HG03097 (cell line): ENCODE data around the gene CAST.

Experiments
- ATAC-seq: cut with Tn5 transposase; IDR thresholded peaks from one replicate; pipeline ENCODE4 v1.9.1; 2021; ENCODE audit not compliant: unreplicated experiment, low FRiP score

The CAST gene

DNA sequence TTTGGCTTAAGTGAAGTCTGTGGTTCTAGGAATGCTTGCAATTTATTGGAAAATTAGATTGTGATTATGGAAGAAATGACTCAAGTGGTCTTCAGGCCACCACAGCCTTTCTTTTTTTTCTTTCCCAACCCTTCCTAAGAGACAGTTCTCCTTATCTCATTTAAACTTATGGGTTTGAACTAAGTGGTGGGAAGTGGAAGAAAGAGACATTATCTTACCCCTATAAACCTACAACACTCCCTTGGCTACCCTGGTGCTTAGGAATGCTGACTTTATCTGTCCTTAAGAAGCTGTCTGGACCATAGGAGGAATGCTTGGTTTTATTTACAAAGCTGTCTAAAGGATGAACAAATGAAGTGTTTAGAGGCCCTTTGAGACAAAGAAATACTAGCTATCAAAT lies 150.7 kb downstream of the CAST start:
- ATAC-seq, result no peak

GRCh38 chr5:96814041-96814440 lies 151.9 kb downstream of the CAST start:
- no peak for ATAC-seq

- peak; percentile 83 for ATAC-seq
These were observed 154.3 kb downstream of the CAST start for GRCh38 chr5:96816411-96816939.

DNA sequence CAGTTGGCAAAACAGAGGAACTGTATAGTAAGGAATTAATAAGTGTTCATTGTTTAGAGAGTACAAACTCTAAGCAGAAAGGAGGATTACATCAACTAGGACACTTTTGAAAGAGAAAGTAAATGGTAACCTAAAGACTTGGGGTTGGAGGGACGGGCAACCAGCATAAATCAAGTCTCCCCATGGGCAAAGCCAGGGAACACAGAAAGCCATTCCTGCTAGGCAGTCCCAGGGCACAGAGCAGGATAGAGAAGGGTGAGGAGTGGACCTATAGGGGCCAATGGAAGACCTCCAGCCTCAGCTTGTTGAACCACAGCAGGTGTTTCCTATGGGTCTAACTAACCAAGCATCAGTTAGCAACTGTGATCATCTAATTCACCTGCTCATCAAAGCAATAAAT lies 154.8 kb downstream of the CAST start:
- ATAC-seq, result no peak

DNA sequence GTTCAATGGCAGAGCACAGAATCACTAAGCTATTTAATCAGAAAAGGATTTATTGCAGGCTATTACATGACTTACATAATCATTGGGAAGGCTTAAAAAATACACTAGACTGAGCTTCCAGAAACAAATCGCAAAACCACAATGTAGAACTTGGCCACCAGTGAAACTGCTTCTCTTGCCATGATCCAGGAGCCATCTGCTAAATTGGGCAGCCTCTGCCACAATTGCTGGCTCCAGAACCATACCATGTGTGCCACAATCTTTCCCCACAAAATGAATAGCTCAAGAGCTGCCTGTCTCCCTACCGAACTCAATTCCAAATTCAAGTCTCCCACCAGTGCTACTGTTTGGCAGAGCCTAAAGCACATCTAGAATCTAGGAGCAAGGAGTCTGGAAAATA lies 155.3 kb downstream of the CAST start:
- no peak for ATAC-seq

DNA sequence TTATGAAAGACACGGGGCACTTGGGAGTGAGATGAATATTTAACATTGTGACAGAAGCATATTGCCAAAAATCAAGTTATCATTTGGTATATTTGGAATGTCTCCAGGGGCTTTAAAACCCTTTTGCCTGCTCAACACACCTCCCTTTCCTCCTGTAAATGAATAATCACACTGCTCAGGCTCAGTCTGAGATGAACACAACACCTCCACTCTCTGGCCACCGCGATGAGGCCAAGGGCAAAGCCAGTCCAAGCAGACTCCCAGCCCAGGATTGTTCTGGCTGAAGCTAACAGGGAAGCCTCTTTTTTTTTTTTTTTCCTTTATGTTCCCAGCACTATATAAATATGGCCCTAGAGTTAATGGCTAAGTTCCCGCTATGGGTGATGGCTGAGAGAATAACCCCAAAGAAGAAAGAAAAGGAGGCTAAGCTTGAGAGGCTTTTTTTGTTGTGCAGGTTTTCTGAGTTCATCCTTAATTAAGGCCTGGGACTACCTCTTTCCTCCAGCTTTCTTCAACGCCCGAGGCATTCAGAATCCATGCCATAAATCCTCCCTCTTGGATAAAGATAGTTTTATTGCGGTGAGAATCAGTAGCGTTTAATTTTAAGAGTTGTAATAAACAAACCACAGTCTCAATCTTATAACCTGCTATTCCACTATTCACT lies 156.1 kb downstream of the CAST start:
- no peak for ATAC-seq

DNA sequence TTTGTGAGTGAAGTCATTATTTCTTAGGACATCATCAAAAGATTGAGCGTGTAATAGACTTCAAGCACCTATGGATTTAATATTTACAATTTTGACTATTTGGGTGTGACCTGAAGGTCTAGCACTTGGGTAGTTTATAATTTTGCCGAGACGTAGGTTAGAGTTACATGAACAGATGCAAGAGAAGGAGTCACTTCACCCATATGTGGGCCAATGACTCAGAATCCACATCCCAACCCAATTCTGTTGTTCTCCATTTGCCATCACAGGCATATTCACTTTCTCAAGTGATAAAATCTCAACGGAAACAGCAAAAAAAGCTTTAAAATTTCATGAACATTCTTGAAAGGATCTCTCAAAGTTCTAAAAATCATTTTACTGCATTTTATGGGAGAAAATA lies 157.6 kb downstream of the CAST start:
- ATAC-seq, result no peak

GRCh38 chr5:96821260-96821916 lies 159.2 kb downstream of the CAST start:
- ATAC-seq, result no peak

GRCh38 chr5:96822686-96823459 lies 160.7 kb downstream of the CAST start:
- no peak for ATAC-seq

DNA sequence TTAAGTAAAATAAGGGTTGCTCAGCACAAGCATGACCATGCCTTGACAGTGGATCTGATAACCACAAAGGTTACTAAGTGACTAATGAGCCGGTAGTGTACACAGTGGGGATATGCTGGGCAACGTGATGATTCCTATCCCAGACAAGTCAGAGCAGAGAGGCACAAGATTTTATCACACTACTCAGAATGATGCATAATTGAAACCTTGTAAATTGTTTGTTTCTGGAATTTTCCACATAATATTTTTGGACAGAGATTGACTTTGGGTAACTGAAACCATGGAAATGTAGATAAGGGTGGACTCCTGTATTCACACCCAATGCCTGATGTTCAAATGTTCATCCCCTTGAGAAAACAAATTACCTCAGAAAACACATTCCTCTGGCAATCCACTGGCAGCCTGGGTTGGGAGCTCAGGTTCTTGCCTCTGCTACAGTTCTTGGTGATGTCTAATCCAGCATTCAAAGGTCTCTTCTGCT lies 161.8 kb downstream of the CAST start:
- peak; percentile 98 for ATAC-seq
